ENCODE measurements around the gene SH3BP1.

SH3BP1 gene

DNA sequence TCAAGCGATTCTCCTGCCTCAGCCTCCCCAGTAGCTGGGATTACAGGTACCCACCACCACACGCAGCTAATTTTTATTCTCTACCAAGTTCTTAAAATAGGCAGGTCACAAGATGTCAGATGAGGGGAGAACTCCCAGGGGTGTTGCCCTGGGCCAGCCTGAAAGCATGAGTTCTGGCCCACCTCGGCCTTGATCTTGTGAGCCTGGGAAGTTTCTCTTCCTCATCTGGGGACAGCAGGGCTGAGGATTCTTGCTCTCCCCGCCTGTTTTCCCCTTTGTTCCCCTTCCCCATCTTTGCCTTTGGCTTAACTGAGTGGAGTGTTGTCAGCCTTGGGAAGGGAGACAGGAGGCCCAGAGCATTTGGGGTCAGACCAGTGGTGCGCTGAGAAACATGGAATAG, 22.6 kb downstream of the SH3BP1 start:
- TF ChIP-seq TARDBP (IDR thresholded peaks at IDR 0.05): no peak
- no peak for TF ChIP-seq FOXK2 (IDR thresholded peaks at IDR 0.05)
- no peak for TF ChIP-seq CTBP1 (IDR thresholded peaks at IDR 0.05; ENCODE audit: borderline replicate concordance)
- no peak for TF ChIP-seq LEF1 (IDR thresholded peaks at IDR 0.05; ENCODE audit: borderline replicate concordance)
- TF ChIP-seq SP1 (IDR thresholded peaks at IDR 0.05): no peak
- TF ChIP-seq BHLHE40 (IDR thresholded peaks at IDR 0.05; ENCODE audit: borderline replicate concordance): no peak
- TF ChIP-seq SUZ12 (IDR thresholded peaks at IDR 0.05): no peak
- ChIA-PET POLR2A (interaction anchor here (1.2 to 6.3 kb wide), 5 partner anchors 11 to 140 kb away, joined by 3 to 105 read pairs (median 13); partner anchors contain the start of genes GGA1, LGALS1 and NOL12), CTCF (interaction anchor here (0.8 to 5.3 kb wide), 10 partner anchors 10 to 201 kb away, joined by 3 to 40 read pairs (median 4); partner anchors contain the start of gene NOL12)
- DNase-seq (ENCODE audit: extremely low spot score): no peak

DNA sequence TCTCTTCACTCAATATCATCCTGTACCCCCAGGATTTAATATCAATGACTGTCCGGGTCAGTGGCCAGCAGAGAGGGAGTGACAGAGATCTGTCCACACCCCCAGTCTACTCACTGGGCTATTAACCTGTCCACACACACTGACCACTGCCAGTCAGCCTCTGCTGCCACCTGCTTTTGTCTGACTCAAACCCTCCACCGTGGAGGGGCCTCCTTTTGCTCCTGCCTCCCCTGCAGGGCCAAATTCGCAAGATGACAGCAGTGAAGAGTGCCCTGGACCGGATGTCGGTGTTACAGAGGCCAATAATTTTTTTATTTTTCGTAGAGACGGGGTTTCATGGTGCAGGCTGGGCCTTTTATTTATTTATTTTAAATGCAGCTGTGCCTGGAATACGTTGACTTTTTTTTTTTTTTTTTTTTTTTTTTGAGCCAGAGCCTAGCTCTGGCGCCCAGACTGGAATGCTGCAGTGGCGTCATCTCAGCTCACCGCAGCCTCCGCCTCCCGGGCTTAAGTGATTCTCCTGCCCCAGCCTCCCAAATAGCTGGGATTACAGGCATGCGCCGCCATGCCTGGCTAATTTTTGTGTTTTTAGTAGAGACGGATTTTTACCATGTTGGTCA, 24.2 kb downstream of the SH3BP1 start:
- DNase-seq (ENCODE audit: extremely low spot score): no peak
- ChIA-PET CTCF (interaction anchor here (0.6 to 1.2 kb wide), 2 partner anchors 20 to 232 kb away, joined by 3 read pairs; no protein-coding TSS in a partner anchor), POLR2A (no interaction called here)
- TF ChIP-seq, protein P1, sequence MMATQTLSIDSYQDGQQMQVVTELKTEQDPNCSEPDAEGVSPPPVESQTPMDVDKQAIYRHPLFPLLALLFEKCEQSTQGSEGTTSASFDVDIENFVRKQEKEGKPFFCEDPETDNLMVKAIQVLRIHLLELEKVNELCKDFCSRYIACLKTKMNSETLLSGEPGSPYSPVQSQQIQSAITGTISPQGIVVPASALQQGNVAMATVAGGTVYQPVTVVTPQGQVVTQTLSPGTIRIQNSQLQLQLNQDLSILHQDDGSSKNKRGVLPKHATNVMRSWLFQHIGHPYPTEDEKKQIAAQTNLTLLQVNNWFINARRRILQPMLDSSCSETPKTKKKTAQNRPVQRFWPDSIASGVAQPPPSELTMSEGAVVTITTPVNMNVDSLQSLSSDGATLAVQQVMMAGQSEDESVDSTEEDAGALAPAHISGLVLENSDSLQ (IDR thresholded peaks at IDR 0.05): no peak
- TF ChIP-seq ZNF384 (IDR thresholded peaks at IDR 0.05): peak; percentile 80

DNA sequence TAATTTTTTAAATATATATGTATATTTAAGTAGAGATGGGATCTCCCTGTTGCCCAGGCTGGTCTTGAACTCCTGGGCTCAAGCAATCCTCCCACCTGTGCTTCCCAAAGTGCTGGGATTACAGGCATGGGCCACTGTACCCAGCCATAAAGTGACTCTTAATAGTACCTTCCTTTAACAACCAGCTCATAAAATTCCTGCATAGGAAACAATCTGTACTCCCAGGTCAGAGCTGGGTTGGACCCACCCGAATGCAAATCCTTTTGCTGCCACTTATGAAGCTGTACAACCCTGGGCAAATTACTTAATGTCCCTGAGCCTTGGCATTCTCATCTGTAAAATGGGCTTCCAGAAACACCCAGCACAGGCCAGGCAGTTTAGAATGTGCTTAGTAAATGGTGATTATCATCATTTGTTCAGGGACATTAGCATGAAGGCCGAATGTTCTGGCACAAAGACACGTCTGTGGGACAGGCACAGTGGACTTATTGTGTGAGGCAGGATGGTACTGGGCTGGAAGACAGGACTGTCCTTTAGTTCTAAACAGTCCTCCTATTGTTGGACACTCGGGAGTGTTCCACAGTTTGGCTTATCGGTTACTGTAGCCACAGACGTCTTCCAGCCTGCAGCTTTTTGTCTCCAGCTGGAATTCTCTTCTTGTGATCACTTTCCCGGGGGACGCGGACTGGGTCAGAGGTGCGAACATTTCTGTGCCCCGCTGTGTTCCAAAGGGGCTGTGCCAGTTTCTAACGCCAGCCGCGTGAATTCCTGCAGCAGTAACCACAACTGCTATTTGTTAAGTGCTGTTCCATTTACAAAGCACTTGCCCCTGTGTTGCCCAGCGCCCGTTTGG, 25.0 kb downstream of the SH3BP1 start:
- TF ChIP-seq SUZ12 (IDR thresholded peaks at IDR 0.05) (no peak), FOXA1 (IDR thresholded peaks at IDR 0.05) (no peak), LEF1 (IDR thresholded peaks at IDR 0.05; ENCODE audit: borderline replicate concordance) (no peak), ZNF384 (IDR thresholded peaks at IDR 0.05) (no peak), TARDBP (IDR thresholded peaks at IDR 0.05) (no peak), ELF4 (IDR thresholded peaks at IDR 0.05) (no peak), SP1 (IDR thresholded peaks at IDR 0.05) (no peak), CTBP1 (IDR thresholded peaks at IDR 0.05; ENCODE audit: borderline replicate concordance) (no peak), ARNT (IDR thresholded peaks at IDR 0.05) (no peak), FOXM1 (IDR thresholded peaks at IDR 0.05; ENCODE audit: borderline replicate concordance) (no peak), HDGF (IDR thresholded peaks at IDR 0.05; ENCODE audit: borderline replicate concordance) (no peak), L3MBTL2 (conservative IDR thresholded peaks at IDR 0.05) (no peak)
- TF ChIP-seq, protein P1 (IDR thresholded peaks at IDR 0.05): no peak
- CTCF ChIA-PET: interaction anchor here (1.2 kb wide), 1 partner anchor 21 kb away, joined by 3 read pairs; no protein-coding TSS in a partner anchor
- DNase-seq (ENCODE audit: extremely low spot score): no peak
- POLR2A ChIA-PET: no interaction called here

DNA sequence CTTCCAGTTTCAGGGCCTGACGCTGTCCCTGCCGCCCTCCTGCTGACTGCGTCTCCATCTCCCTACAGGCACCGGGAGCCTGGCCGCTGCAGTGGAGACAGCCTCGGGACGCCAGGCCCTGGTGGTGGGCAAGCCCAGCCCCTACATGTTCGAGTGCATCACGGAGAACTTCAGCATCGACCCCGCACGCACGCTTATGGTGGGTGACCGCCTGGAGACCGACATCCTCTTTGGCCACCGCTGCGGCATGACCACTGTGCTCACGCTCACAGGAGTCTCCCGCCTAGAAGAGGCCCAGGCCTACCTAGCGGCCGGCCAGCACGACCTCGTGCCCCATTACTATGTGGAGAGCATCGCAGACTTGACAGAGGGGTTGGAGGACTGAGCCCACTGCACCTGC, 26.0 kb downstream of the SH3BP1 start:
- no peak for TF ChIP-seq TARDBP (IDR thresholded peaks at IDR 0.05)
- TF ChIP-seq, protein P1 (IDR thresholded peaks at IDR 0.05): no peak
- TF ChIP-seq ARNT (IDR thresholded peaks at IDR 0.05): no peak
- no peak for TF ChIP-seq BHLHE40 (IDR thresholded peaks at IDR 0.05; ENCODE audit: borderline replicate concordance)
- TF ChIP-seq HDGF (IDR thresholded peaks at IDR 0.05; ENCODE audit: borderline replicate concordance): no peak
- no peak for TF ChIP-seq FOXA1 (IDR thresholded peaks at IDR 0.05)
- TF ChIP-seq FOXM1 (IDR thresholded peaks at IDR 0.05; ENCODE audit: borderline replicate concordance): no peak
- no peak for TF ChIP-seq LEF1 (IDR thresholded peaks at IDR 0.05; ENCODE audit: borderline replicate concordance)
- no peak for TF ChIP-seq ELF4 (IDR thresholded peaks at IDR 0.05)
- no peak for TF ChIP-seq L3MBTL2 (conservative IDR thresholded peaks at IDR 0.05)
- no peak for TF ChIP-seq FOXK2 (IDR thresholded peaks at IDR 0.05)
- TF ChIP-seq SP1 (IDR thresholded peaks at IDR 0.05): no peak
- TF ChIP-seq CTBP1 (IDR thresholded peaks at IDR 0.05; ENCODE audit: borderline replicate concordance): no peak
- no peak for TF ChIP-seq NFRKB (IDR thresholded peaks at IDR 0.05)
- no peak for TF ChIP-seq ZNF384 (IDR thresholded peaks at IDR 0.05)
- TF ChIP-seq SUZ12 (IDR thresholded peaks at IDR 0.05): no peak
- DNase-seq (ENCODE audit: extremely low spot score): no peak
- ChIA-PET POLR2A (interaction anchor here (1.0 kb wide), 1 partner anchor 10 kb away, joined by 3 read pairs; the partner anchor contains the start of gene LGALS1), CTCF (no interaction called here)

DNA sequence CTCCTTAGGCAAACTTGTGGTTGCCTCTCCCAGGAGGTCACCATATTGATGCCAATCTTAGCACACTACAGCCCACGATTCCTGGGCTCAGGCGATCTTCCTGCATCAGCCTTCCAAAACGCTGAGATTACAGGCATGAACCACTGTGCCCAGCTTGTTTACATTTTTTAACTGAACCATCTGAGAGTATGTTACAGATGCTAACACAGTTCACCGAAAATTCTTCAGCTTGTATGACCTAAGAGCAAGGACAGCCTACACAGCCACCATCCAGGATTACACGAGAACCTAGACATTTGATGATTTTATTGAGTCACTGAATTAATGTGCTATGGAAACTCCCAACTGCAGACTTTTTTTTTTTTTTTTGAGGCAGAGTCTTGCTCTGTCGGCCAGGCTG, 30.1 kb downstream of the SH3BP1 start:
- POLR2A ChIA-PET: interaction anchor here (0.7 to 8.9 kb wide), 2 partner anchors 9 to 290 kb away, joined by 3 to 105 read pairs; partner anchors contain the start of gene PDXP
- CTCF ChIA-PET: interaction anchor here (0.7 to 3.2 kb wide), 2 partner anchors 27 to 33 kb away, joined by 3 to 9 read pairs; no protein-coding TSS in a partner anchor
- DNase-seq (ENCODE audit: extremely low spot score): no peak
- no peak for TF ChIP-seq CTBP1 (IDR thresholded peaks at IDR 0.05; ENCODE audit: borderline replicate concordance)
- no peak for TF ChIP-seq TARDBP (IDR thresholded peaks at IDR 0.05)
- TF ChIP-seq FOXA1 (IDR thresholded peaks at IDR 0.05): no peak
- no peak for TF ChIP-seq HDGF (IDR thresholded peaks at IDR 0.05; ENCODE audit: borderline replicate concordance)
- no peak for TF ChIP-seq FOXM1 (IDR thresholded peaks at IDR 0.05; ENCODE audit: borderline replicate concordance)
- TF ChIP-seq LEF1 (IDR thresholded peaks at IDR 0.05; ENCODE audit: borderline replicate concordance): no peak
- TF ChIP-seq NFRKB (IDR thresholded peaks at IDR 0.05): no peak
- TF ChIP-seq SP1 (IDR thresholded peaks at IDR 0.05): no peak
- no peak for TF ChIP-seq SUZ12 (IDR thresholded peaks at IDR 0.05)
- TF ChIP-seq BHLHE40 (IDR thresholded peaks at IDR 0.05; ENCODE audit: borderline replicate concordance): no peak

All from HEK293T (cell line).